Central memory CD4-positive, alpha-beta T cell (primary cell): ENCODE measurements around the gene CCDC182.

Experiments
- DNase-seq: peaks from one replicate; pipeline ENCODE4 v3.0.0; 2022

The CCDC182 gene

GRCh38 chr17:57726213-57726790 is 18.8 kb downstream of the CCDC182 start:
- DNase-seq: no peak

DNA sequence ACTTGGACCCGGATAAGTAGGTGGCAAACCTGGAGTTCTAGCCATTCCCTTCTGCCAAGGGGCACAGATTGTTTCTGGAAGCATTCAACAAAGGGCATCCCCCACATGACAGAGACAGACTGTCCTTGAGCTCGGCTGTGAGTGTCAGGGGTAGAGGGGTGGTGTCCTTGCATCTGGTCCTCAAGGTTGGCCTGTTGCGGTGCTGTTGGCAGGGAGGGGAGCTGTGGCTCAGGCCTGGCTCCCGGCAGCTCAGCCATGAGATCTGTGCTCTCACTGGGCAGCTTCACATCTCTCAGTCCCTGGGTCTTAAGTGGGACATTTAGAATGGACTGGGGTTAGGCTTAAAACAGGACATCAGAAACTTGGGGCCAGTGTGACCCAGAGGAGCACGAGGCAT is 20.4 kb downstream of the CCDC182 start:
- DNase-seq: no peak

- no peak for DNase-seq
These were observed 20.9 kb downstream of the CCDC182 start for GRCh38 chr17:57724026-57724728.

DNA sequence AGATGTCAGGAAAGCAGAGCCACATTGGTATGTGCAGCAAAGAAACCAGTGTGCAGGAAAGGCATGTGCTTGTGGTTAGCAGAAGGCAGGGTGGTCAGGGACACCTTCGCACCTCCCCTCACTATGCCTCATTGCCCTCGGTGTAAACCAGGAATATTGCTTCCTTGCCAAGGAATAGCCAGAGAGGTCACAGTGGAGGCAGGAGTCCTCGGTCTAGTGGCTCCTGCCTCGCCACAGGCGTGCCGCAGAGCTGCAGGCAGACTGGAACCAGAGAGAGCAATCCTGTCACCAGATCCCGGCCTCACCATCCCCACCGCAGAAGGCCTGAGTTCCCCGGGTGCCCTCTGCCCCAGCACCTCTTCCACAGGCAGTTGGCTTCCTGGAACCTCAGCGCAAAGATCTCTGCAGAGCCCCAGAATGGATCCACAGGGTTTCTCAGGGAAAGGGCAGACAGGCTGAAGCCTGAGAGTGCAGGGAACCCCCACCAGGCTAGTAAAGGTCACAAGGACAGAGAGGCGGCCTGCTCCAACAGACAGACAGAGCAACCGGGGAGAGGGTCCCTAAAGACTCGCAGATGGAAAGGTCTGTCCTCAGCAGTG is 21.6 kb downstream of the CCDC182 start:
- no peak for DNase-seq

- no peak for DNase-seq
These were observed 22.4 kb downstream of the CCDC182 start for GRCh38 chr17:57722704-57723043.

- no peak for DNase-seq
These were observed 23.0 kb downstream of the CCDC182 start for GRCh38 chr17:57721967-57722703.

DNA sequence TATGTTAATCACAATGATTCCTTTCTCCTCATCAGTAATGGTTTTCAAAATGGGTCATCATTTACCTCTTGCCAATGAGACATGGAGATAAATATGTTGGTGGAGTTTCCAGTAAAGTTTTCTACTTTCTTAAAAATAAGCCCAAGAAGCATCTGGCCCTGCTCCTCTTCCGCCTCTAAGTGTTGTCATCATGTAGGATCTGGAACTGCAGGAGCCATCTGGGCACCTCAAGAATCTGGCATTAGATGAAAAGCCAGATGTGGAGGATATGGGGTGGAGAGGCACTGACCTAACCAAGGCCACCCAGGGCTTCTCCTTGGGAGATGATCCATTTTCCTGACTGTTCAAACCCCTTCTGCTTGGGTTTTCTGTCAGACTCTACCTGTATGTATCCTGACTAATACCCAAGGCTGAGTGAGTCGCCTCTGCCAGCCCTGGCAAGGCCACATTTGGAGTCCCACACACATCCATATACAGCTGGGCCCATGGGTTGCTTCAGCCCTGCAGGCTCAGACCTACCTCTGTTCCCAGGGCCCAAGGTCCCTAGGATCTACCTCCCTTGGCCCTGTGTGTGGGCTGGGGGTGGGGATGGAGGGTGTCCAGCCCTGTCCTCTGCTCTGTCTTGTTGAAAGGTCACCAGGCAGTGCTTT is 24.6 kb downstream of the CCDC182 start:
- DNase-seq: no peak

DNA sequence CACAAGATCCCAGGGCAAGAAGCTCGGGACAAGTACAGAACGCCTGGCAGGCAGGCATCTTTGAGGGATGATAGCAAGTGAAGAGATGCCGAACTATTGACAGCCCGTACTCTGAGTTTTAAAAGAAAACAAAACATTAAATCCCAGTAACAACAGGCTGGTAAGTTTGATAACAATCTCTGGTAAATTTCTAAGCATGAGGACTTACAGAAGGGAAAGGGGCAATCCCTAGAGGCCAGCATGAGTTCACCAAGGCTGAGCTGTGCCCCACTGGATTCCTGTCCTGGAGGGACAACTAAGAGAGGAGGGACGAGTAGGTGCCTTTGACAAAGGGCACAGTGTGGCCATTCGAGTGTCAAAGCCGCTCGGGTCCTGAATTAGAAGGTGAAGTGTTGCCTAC is 26.2 kb downstream of the CCDC182 start:
- DNase-seq: no peak

DNA sequence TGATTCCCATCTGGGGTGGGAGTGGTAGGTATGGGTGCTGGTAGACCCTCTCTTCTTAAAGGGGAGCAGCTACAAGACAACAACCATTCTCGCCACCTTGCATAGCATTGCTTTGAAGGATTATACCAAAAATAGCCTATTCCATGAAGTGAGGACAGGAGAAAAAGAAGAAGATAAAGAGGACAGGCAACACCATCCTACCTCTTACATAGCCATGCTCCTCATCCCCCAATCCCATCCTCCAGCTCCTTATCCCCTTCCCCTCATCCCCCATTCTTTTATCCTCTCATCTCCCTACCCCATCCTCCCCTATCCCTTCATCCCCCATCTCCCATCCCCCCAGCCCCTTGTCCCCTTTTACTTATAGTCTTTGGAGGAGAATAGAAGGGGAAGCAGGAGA is 29.1 kb downstream of the CCDC182 start:
- no peak for DNase-seq

GRCh38 chr17:57714665-57715180 is 30.4 kb downstream of the CCDC182 start:
- DNase-seq: no peak

GRCh38 chr17:57713140-57713539 is 32.0 kb downstream of the CCDC182 start:
- DNase-seq: no peak

GRCh38 chr17:57708410-57708809 is 36.7 kb downstream of the CCDC182 start:
- no peak for DNase-seq

DNA sequence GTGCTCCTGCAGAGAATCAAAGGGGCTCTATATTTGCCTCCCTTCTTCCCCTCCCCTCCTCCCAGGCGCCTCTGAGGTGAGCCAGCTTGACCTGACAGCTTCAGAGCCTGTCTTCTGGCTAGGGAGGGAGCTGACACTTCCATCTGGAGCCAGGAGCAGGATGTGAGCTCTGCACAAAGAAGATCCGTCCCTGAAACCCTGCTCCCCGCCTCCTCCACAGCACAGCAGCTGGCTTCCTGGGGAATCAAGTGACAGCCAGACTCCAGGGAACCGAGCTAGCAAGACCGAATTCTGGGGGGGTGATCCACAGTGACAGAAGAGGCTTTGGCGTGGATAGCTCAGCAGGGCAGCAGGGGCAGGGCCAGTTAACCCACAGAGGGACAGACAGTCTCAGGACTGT is 37.2 kb downstream of the CCDC182 start:
- DNase-seq: no peak

DNA sequence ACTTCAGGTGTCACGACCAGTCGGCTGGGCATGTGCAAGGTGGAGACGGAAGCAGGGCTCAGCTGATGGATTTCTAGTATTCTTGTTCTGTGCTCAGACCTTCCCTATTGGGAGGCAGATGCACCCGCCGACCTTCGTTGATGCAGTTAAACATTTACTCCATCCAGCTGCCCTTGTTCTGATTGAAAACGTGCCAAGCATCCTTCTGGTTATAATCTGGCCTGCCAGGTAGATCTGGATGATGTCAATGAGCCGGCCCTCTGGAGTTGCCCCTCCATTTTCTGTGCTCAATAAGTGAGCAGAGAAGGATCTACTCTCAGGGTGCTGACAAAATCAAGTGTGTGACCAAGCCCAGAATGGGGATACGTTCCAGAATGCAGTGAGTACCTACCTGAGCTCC is 38.3 kb downstream of the CCDC182 start:
- DNase-seq: no peak

DNA sequence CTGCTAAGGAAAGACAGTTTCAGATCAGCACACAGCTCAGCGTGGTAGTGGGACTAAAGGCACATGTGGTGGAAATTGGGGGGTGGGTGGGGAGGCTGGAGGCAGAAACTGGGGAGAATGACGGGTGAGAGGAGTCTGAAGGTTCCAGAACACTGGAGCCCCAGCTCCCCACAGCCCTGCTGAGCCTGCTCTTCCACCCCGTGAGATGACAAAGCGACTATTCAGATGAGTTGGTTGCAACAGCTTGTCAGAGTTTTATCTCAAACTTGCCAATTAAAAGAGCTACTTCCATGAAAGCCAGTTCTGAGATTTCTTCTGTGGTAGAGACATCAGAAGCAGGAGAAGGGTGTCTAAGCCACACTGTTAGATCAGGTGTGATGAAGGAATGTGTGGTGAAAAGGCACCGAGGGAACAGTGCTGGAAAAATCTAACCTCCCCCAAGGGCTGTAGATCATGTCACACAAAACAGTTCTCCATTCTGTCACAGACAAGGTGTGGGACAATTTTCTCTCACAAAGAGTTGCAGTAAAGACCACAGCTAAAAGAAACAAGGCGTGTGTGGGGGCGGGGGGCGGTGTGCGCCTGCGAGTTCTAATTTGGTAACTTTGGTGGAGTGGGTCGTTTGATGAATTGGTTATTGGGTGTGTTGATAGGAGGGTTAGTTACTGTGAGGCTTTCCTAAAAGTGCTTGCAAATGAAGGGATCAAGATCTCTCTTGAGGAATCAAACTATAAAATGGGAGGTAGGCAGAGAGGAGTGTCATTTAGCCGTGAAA is 39.0 kb downstream of the CCDC182 start:
- no peak for DNase-seq

DNA sequence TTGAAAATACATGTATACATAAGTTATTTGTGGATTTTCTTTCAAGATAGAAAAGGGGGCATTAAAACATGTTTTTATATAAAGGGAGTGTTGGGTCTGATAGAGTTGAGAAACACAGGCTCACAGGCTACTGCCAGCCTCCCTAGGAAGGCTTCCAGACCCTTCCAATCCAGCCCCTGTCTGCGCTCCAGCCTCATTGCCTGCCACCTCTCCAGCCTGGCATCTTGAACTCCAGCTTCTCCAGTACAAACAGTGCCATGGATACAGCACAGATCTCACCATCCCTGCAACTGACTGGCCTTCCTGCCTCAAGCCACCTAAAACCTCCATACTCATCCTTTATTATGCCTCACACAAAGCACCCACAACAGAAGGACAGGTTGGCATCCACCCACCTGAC is 40.7 kb downstream of the CCDC182 start:
- DNase-seq: no peak

DNA sequence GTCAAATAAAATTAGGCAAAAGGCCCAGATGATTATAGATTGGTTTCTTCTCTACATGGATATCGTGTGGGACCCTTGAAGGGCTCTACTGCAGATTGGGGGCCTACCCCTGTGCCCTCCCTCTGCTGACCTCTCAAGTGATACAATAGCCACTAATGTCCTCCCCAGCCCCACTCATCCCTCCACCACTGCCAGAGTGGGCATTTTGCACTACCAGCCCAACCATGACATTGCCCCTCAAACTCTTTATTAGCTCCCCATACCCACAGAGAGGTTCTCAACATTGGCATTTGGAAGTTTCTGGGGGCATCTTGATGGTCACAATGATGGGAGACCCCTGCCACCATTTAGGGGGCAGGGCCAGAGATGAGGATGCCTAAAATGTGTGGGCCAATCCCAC is 41.8 kb downstream of the CCDC182 start:
- no peak for DNase-seq

- DNase-seq: no peak
These were observed 44.0 kb downstream of the CCDC182 start for GRCh38 chr17:57701124-57701523.

- DNase-seq: no peak
These were observed 45.3 kb downstream of the CCDC182 start for GRCh38 chr17:57699751-57700219.

- DNase-seq: no peak
These were observed 47.0 kb downstream of the CCDC182 start for GRCh38 chr17:57697891-57698711.

DNA sequence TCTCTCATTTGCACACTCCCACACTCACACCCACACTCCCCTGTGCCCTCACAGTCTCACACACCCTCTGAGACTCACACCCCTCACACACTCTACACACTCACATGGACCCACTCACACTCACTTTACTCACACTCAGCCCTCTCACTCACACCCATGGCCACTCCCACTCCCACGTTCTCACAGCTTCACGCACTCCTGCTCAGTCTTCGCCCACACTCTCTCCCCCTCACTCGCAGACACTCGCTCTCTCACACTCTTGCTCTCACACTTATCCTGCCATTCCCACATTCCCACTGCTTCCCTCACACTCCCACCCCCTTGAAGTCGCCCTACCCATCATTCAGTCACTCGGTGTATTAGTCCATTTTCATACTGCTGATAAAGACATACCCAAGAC is 47.9 kb downstream of the CCDC182 start:
- DNase-seq: no peak
